Osteocyte (in vitro differentiated cells): ENCODE measurements around the gene SPC24. TPM values are rescaled to one million over a fixed set of nuclear protein-coding genes. Genes with fewer than 3 reads are reported as not detected.
"Not testable (repeated sequence)": the region's sequence is repeated elsewhere in the genome, so short reads cannot be mapped to it uniquely, and the experiment has no call there.

Source experiments
- DNase-seq: peaks from one replicate; pipeline ENCODE4 v3.0.0; 2021; ENCODE audit warnings: mixed read lengths; ENCODE audit not compliant: unreplicated experiment; ENCODE audit errors: extremely low spot score
- H3K27ac Mint-ChIP-seq: one replicate; pipeline ENCODE4 v1.8.0; 2021; ENCODE audit warnings: mild to moderate bottlenecking, mixed read lengths; ENCODE audit not compliant: unreplicated experiment
- H3K27me3 Mint-ChIP-seq: one replicate; pipeline ENCODE4 v1.8.0; 2021; ENCODE audit warnings: mixed read lengths; ENCODE audit not compliant: unreplicated experiment
- H3K36me3 Mint-ChIP-seq: one replicate; pipeline ENCODE4 v1.8.0; 2021; ENCODE audit warnings: mixed read lengths; ENCODE audit not compliant: unreplicated experiment
- H3K4me1 Mint-ChIP-seq: one replicate; pipeline ENCODE4 v1.8.0; 2021; ENCODE audit warnings: mixed read lengths; ENCODE audit not compliant: unreplicated experiment
- H3K4me3 Mint-ChIP-seq: one replicate; pipeline ENCODE4 v1.8.0; 2021; ENCODE audit warnings: mild to moderate bottlenecking, moderate library complexity, mixed read lengths; ENCODE audit not compliant: unreplicated experiment
- H3K9me3 Mint-ChIP-seq: one replicate; pipeline ENCODE4 v1.8.0; 2021; ENCODE audit warnings: mixed read lengths; ENCODE audit not compliant: unreplicated experiment
- CTCF ChIP-seq: fragments of 200-600 bp; sonication (generic); IDR thresholded peaks from 2 replicates; pipeline ENCODE4 v1.5.0; 2021; ENCODE audit warnings: antibody characterized with exemption, mild to moderate bottlenecking, moderate library complexity
- total RNA-seq: library from RNA; stranded (reverse); gene quantifications from 2 replicates; pipeline ENCODE4 v1.2.1, GENCODE V29; 2021

The SPC24 gene
- total RNA-seq, 1 donor from 2014 or later: 13.5 TPM

GRCh38 chr19:11181488-11181887, 25.9 kb upstream of the SPC24 start:
- H3K36me3 Mint-ChIP-seq: peaks cover 42% of the 10 kb centered on the region
- no peak for TF ChIP-seq CTCF
- no peaks in the 10 kb centered on the region for H3K9me3 Mint-ChIP-seq
- no peak overlapping the region for H3K4me3 Mint-ChIP-seq
- no peaks in the 10 kb centered on the region for H3K27me3 Mint-ChIP-seq
- peak overlapping the region; percentile 65 for H3K27ac Mint-ChIP-seq
- peaks cover 24% of the 10 kb centered on the region for H3K4me1 Mint-ChIP-seq
- DNase-seq: no peak

DNA sequence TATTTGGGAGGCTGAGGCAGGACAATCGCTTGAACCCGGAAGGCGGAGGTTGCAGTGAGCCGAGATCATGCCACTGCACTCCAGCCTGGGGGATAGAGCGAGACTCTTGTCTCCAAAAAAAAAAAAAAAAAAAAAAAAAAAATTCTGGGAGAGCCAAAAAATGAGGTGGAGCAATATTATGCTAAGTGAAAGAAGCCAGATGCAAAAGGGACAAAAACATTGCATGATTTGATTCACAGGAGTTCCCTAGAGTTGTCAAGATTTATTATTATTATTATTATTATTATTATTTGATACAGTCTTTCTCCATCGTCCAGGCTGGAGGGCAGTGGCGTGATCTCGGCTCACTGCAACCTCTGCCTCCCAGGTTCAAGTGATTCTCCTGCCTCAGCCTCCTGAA, 25.4 kb upstream of the SPC24 start:
- Mint-ChIP-seq H3K36me3 (peaks cover 39% of the 10 kb centered on the region), H3K4me1 (peaks cover 23% of the 10 kb centered on the region), H3K27ac (peak overlapping the region; percentile 65)
- DNase-seq, H3K27me3 Mint-ChIP-seq, H3K9me3 Mint-ChIP-seq, H3K4me3 Mint-ChIP-seq: not testable (repeated sequence)

- DNase-seq: no peak
- H3K27me3 Mint-ChIP-seq: no peaks in the 10 kb centered on the region
- no peaks in the 10 kb centered on the region for H3K9me3 Mint-ChIP-seq
- no peak for TF ChIP-seq CTCF
- H3K27ac Mint-ChIP-seq: peak overlapping the region; percentile 61
- H3K36me3 Mint-ChIP-seq: peaks cover 39% of the 10 kb centered on the region
- no peak overlapping the region for H3K4me3 Mint-ChIP-seq
- H3K4me1 Mint-ChIP-seq: peaks cover 20% of the 10 kb centered on the region
Measured at GRCh38 chr19:11180346-11180745, 24.8 kb upstream of the SPC24 start.

DNA sequence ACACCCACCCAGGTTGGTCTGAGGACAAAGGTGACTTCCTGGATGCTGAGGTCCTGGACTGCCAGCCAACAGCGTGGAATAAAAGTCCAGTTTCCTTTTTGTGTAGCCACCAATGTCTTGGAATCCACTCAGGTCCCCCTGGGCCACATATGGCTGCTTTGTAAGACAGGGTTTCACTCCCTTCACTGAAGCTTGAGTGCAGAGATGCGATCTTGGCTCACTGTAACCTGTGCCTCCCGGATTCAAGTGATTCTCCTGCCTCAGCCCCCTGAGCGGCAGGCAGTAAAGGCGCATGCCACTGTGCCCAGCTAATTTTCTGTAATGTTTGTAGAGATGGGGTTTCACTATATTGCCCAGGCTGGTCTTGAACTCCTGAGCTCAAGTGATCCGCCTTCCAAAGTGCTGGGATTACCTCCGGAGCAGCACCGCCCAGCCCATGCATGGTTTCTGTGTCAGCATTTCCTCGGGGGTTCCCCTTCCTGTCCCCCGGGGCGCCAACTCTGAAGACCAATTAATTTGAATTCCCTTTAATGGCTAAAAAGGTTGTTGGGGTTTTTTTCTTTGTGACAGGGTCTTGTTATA, 24.2 kb upstream of the SPC24 start:
- Mint-ChIP-seq H3K27me3 (no peaks in the 10 kb centered on the region), H3K4me3 (no peak overlapping the region), H3K27ac (peak overlapping the region; percentile 61), H3K4me1 (peaks cover 20% of the 10 kb centered on the region), H3K36me3 (peaks cover 39% of the 10 kb centered on the region), H3K9me3 (no peaks in the 10 kb centered on the region)
- DNase-seq: no peak
- no peak for TF ChIP-seq CTCF

- not testable (repeated sequence) for DNase-seq, H3K4me3 Mint-ChIP-seq, H3K9me3 Mint-ChIP-seq, H3K27me3 Mint-ChIP-seq
- peaks cover 41% of the 10 kb centered on the region for H3K36me3 Mint-ChIP-seq
- H3K4me1 Mint-ChIP-seq: peaks cover 20% of the 10 kb centered on the region
- peak overlapping the region; percentile 34 for H3K27ac Mint-ChIP-seq
Measured at GRCh38 chr19:11179145-11179465, 23.5 kb upstream of the SPC24 start.

- H3K27ac Mint-ChIP-seq: no peak overlapping the region
- H3K36me3 Mint-ChIP-seq: peaks cover 44% of the 10 kb centered on the region
- H3K4me3 Mint-ChIP-seq: no peak overlapping the region
- no peak for TF ChIP-seq CTCF
- no peaks in the 10 kb centered on the region for H3K9me3 Mint-ChIP-seq
- H3K4me1 Mint-ChIP-seq: peaks cover 17% of the 10 kb centered on the region
- no peaks in the 10 kb centered on the region for H3K27me3 Mint-ChIP-seq
- no peak for DNase-seq
Measured at GRCh38 chr19:11177592-11177991, 22.0 kb upstream of the SPC24 start.
